H1 (cell line): Measurements from ENCODE around the gene ARHGAP8. TPM values are rescaled to one million over a fixed set of nuclear protein-coding genes. Genes with fewer than 3 reads are reported as not detected.
A peak's percentile ranks its signal among the peaks of the same experiment; 100 is the strongest.

ENCODE experiments used
- CTCF ChIA-PET: fragments of 300-600 bp; sonication (Branson Sonifier 250); formaldehyde crosslinking; loops from one replicate; lab custom pipeline; 2021; ENCODE audit not compliant: partially characterized antibody; lab: Charles Lee
- POLR2A ChIA-PET: fragments of 300-600 bp; sonication (Branson Sonifier 250); formaldehyde crosslinking; loops from one replicate; lab custom pipeline; 2021; ENCODE audit warnings: inconsistent platforms; ENCODE audit not compliant: partially characterized antibody; lab: Charles Lee
- DNase-seq, 2 experiments: peaks; one replicate each; pipeline versions ENCODE4 v3.0.0 to v3.0.0-alpha.2; 2010 to 2022; ENCODE audit warnings: low spot score in 2 of 2, low read depth in 1 of 2, mixed read lengths in 1 of 2
- FAIRE-seq: peaks from 2 replicates; lab custom pipeline; 2011; peaks lifted over from hg19 to GRCh38; lab: Jason Lieb, UNC
- H2AFZ ChIP-seq: 2 replicates; pipeline ENCODE4 v1.8.1; 2012; ENCODE audit warnings: low read length, inconsistent platforms
- H2AK5ac ChIP-seq: 2 replicates; pipeline ENCODE4 v1.6.1; 2013; ENCODE audit warnings: low read depth, low read length
- H2BK120ac ChIP-seq: replicated peaks from 2 replicates; pipeline ENCODE3; 2013; ENCODE audit warnings: low read depth, low read length, inconsistent platforms
- H2BK12ac ChIP-seq: 2 replicates; pipeline ENCODE4 v1.6.1; 2013; ENCODE audit warnings: low read depth, low read length
- H2BK15ac ChIP-seq: 2 replicates; pipeline ENCODE4 v1.6.1; 2013; ENCODE audit warnings: low read length
- H2BK20ac ChIP-seq: 2 replicates; pipeline ENCODE4 v1.6.1; 2013; ENCODE audit warnings: low read length
- H2BK5ac ChIP-seq: 2 replicates; pipeline ENCODE4 v1.6.1; 2013; ENCODE audit warnings: low read depth, low read length
- H3K14ac ChIP-seq: 2 replicates; pipeline ENCODE4 v1.6.1; 2013; ENCODE audit warnings: inconsistent platforms; ENCODE audit not compliant: insufficient read length
- H3K18ac ChIP-seq: 2 replicates; pipeline ENCODE4 v1.6.1; 2013; ENCODE audit warnings: low read length; ENCODE audit errors: extremely low read depth
- H3K23ac ChIP-seq: 2 replicates; pipeline ENCODE4 v1.6.1; 2013; ENCODE audit warnings: inconsistent platforms; ENCODE audit not compliant: insufficient read length
- H3K23me2 ChIP-seq: 2 replicates; pipeline ENCODE4 v1.6.1; 2013; ENCODE audit warnings: low read depth, low read length
- H3K27ac ChIP-seq: 2 replicates; pipeline ENCODE4 v1.6.1; 2011; ENCODE audit warnings: low read depth, low read length, inconsistent platforms
- H3K27me3 ChIP-seq, 4 experiments: replicated peaks in 1 of 4; 1 replicate in 1 of 4; 2 replicates in 3 of 4; pipeline versions ENCODE4 v1.6.1 to v1.8.1; 2011 to 2013; ENCODE audit warnings: low read length in 3 of 4, mild to moderate bottlenecking in 3 of 4, inconsistent platforms in 2 of 4, mixed read lengths in 2 of 4, moderate library complexity in 1 of 4; ENCODE audit not compliant: control insufficient read depth in 3 of 4, insufficient read depth in 3 of 4; ENCODE audit errors: extremely low read depth in 1 of 4
- H3K36me3 ChIP-seq, 4 experiments: 2 replicates each; pipeline versions ENCODE4 v1.6.1 to v1.8.1; 2011 to 2013; ENCODE audit warnings: mild to moderate bottlenecking in 4 of 4, low read length in 3 of 4, moderate library complexity in 2 of 4, control low read depth in 1 of 4, inconsistent platforms in 1 of 4; ENCODE audit not compliant: insufficient read depth in 4 of 4, control insufficient read depth in 2 of 4
- H3K4ac ChIP-seq: replicated peaks from 2 replicates; pipeline ENCODE3; 2013; ENCODE audit warnings: low read length, low read depth, mixed read lengths, inconsistent platforms; ENCODE audit not compliant: insufficient read length
- H3K4me1 ChIP-seq, 4 experiments: replicated peaks in 1 of 4; 1 replicate in 1 of 4; 2 replicates in 3 of 4; pipeline versions ENCODE4 v1.6.1 to v1.8.1; 2011 to 2013; ENCODE audit warnings: low read length in 3 of 4, inconsistent platforms in 2 of 4, mixed read lengths in 1 of 4; ENCODE audit not compliant: insufficient read depth in 4 of 4, control insufficient read depth in 3 of 4
- H3K4me2 ChIP-seq, 2 experiments: 2 replicates each; pipeline versions ENCODE4 v1.6.1 to v1.8.1; 2011 to 2013; ENCODE audit warnings: low read depth in 2 of 2, low read length in 2 of 2, control low read depth in 1 of 2, inconsistent platforms in 1 of 2, mild to moderate bottlenecking in 1 of 2; ENCODE audit not compliant: insufficient read depth in 1 of 2
- H3K4me3 ChIP-seq, 4 experiments: fragments of 200-600, 300-600 bp in 1 of 4; sonication (generic), shearing (Covaris generic), sonication (Bioruptor Twin) in 1 of 4; 2 replicates each; pipeline versions ENCODE4 v1.5.1 to v1.8.1; 2011 to 2016; ENCODE audit warnings: low read length in 4 of 4, low read depth in 3 of 4, control low read depth in 2 of 4, inconsistent platforms in 2 of 4, mild to moderate bottlenecking in 2 of 4, mixed read lengths in 1 of 4, moderate library complexity in 1 of 4; ENCODE audit not compliant: insufficient read depth in 2 of 4; ENCODE audit errors: extremely low read depth in 1 of 4
- H3K56ac ChIP-seq: replicated peaks from 2 replicates; pipeline ENCODE3; 2013; ENCODE audit warnings: low read depth, mild to moderate bottlenecking, mixed read lengths, low read length, inconsistent platforms; ENCODE audit not compliant: insufficient read length
- H3K79me1 ChIP-seq: 2 replicates; pipeline ENCODE4 v1.6.1; 2013; ENCODE audit warnings: low read depth, low read length, control low read depth
- H3K79me2 ChIP-seq, 2 experiments: 2 replicates each; pipeline versions ENCODE4 v1.6.1 to v1.8.1; 2012 to 2013; ENCODE audit warnings: low read length in 2 of 2, mild to moderate bottlenecking in 2 of 2, inconsistent platforms in 1 of 2; ENCODE audit not compliant: insufficient read depth in 2 of 2, control insufficient read depth in 1 of 2
- H3K9ac ChIP-seq, 4 experiments: replicated peaks in 1 of 4; 1 replicate in 1 of 4; 2 replicates in 3 of 4; pipeline versions ENCODE4 v1.6.1 to v1.8.1; 2011 to 2013; ENCODE audit warnings: low read depth in 3 of 4, low read length in 3 of 4, control low read depth in 2 of 4, mild to moderate bottlenecking in 2 of 4, moderate library complexity in 2 of 4, inconsistent platforms in 1 of 4; ENCODE audit errors: extremely low read depth in 1 of 4
- H3K9me3 ChIP-seq, 2 experiments: 2 replicates each; pipeline versions ENCODE4 v1.6.1 to v1.8.1; 2012 to 2013; ENCODE audit warnings: mild to moderate bottlenecking in 2 of 2, moderate library complexity in 2 of 2, control low read depth in 1 of 2, inconsistent platforms in 1 of 2, low read depth in 1 of 2, low read length in 1 of 2, mixed read lengths in 1 of 2; ENCODE audit not compliant: insufficient read depth in 2 of 2
- H4K20me1 ChIP-seq, 2 experiments: replicated peaks in 1 of 2; 2 replicates each; pipeline versions ENCODE3 to v1.8.1; 2011 to 2013; ENCODE audit warnings: inconsistent platforms in 2 of 2, low read length in 2 of 2, mild to moderate bottlenecking in 1 of 2; ENCODE audit not compliant: insufficient read depth in 2 of 2, control insufficient read depth in 1 of 2
- H4K5ac ChIP-seq: 2 replicates; pipeline ENCODE4 v1.6.1; 2013; ENCODE audit warnings: low read length, low read depth, mixed read lengths, inconsistent platforms; ENCODE audit not compliant: insufficient read length
- H4K8ac ChIP-seq: 2 replicates; pipeline ENCODE4 v1.8.0; 2013; ENCODE audit warnings: mild to moderate bottlenecking, moderate library complexity, low read length, inconsistent platforms; ENCODE audit not compliant: insufficient read depth; ENCODE audit errors: extremely low read depth
- H4K91ac ChIP-seq: replicated peaks from 2 replicates; pipeline ENCODE3; 2013; ENCODE audit warnings: low read length, mixed read lengths, inconsistent platforms; ENCODE audit not compliant: insufficient read length
- KDM1A ChIP-seq: fragments of 200-600, 300-600 bp; sonication (generic); IDR thresholded peaks from 2 replicates; pipeline ENCODE4 v1.7.1; 2016; ENCODE audit warnings: mild to moderate bottlenecking, low read length, borderline replicate concordance
- SRF ChIP-seq: IDR thresholded peaks from 2 replicates; pipeline ENCODE4 v1.6.1; 2011; ENCODE audit warnings: mild to moderate bottlenecking, low read depth, low read length, moderate library complexity
- WGBS, 2 experiments: shearing (Covaris generic) in 1 of 2; methylation state at CpG; one replicate each; pipeline versions ENCODE4 v1.1.6 to v1.1.7; 2013 to 2015; ENCODE audit warnings: low lambda C conversion rate in 2 of 2, mixed read lengths in 2 of 2, inconsistent platforms in 1 of 2, low coverage in 1 of 2, missing lambda C conversion rate in 1 of 2; ENCODE audit not compliant: insufficient replicate concordance in 2 of 2, insufficient coverage in 1 of 2, insufficient read length in 1 of 2; ENCODE audit errors: extremely low coverage in 1 of 2, missing lambda C conversion rate in 1 of 2; 5-methylcytosine and 5-hydroxymethylcytosine counted together
- polyA plus RNA-seq, 7 experiments: library from polyadenylated mRNA; depleted of rRNA in 3 of 7; stranded (reverse) in 5 of 7; unstranded in 2 of 7; fragments of >200 nt in 5 of 7; fragments of 200-250 nt in 2 of 7; gene quantifications; 1 replicate in 5 of 7; 2 replicates in 1 of 7; 4 replicates in 1 of 7; pipeline versions ENCODE4 v1.2.1 to v1.2.3, GENCODE V29; 2011 to 2013; ENCODE audit warnings: missing spikeins in 2 of 7, mixed read lengths in 2 of 7
- total RNA-seq: library from RNA; stranded (reverse); fragmentation: NEBNext Ultra II Directional; extraction: Animal tissue kit (Norgen Biotek cat#: 25700); gene quantifications from 2 replicates; pipeline ENCODE4 v1.2.1, GENCODE V29; 2021

The ARHGAP8 gene
- total and polyA plus RNA-seq, 2 of the 8 experiments (the other 6 are each of a cell fraction or from before 2014, with no cell fraction given), result 35.6 to 47.7 TPM

DNA sequence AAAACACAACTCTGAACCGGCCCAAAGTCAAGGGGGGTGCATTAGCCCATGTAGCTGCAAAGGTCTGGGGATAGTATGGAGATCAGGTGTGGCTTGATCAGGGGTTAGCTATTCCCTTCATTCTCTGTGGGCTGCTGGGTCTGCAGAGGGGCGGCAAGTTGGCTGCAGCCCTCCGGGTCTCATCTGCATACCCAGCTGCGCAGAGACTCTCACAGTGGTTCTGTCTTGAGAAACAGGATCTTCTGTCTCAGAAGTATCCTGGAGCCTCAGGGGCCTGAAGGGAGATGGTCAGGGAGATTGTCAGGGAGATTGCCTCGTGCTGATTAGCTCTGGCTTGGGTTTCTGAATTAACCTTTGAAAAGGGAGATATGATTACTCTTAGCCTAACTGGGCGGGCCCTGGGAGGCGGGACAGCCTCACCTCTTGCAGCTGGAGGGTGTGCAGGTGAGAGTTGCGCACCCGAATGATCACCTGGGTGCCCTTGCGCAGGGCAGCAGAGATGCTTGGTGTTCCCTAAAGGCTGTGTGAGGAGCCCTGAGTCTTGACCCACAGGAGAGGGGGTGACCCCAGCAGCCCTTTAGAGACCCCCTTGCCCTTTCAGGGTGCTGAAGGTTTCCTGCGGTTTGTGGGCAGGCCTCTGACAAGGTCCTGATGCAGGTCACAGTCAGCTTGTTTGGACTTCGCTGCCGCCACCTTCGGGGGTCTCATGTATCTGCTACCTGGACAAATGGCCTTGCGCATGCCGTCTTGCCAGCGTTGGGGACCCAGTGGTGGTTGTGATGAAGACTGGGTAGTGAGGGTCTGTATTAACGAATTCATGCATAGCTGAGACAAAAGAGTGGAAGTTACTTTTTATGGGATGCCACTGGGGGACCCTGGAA is 7.3 kb downstream of the ARHGAP8 start:
- peaks cover 2% of the 10 kb centered on the region; the same call in 1 of the 2 replicates for H3K23me2 ChIP-seq
- no peaks in the 10 kb centered on the region for H3K9me3 ChIP-seq
- H3K14ac ChIP-seq, result no peak overlapping the region
- H3K79me1 ChIP-seq, result peaks cover 3% of the 10 kb centered on the region; the same call in 1 of the 2 replicates
- no peak overlapping the region for H3K27ac ChIP-seq
- no peak for FAIRE-seq
- no peak overlapping the region for H2BK15ac ChIP-seq
- H3K18ac ChIP-seq, result no peak overlapping the region
- H3K27me3 ChIP-seq, result no peaks in the 10 kb centered on the region; a peak in 2 of 7 replicates
- no peak overlapping the region for H3K4me2 ChIP-seq
- H4K20me1 ChIP-seq, result peaks cover 6 to 15% of the 10 kb centered on the region in 2 experiments
- no peak overlapping the region for H2BK120ac ChIP-seq
- no peak overlapping the region for H2AK5ac ChIP-seq
- ChIA-PET POLR2A (interaction anchor here (0.8 to 1.3 kb wide), 2 partner anchors 37 to 40 kb away, joined by 3 read pairs; no protein-coding TSS in a partner anchor), CTCF (interaction anchor here (1.9 to 2.2 kb wide), 2 partner anchors 24 to 75 kb away, joined by 5 to 7 read pairs; no protein-coding TSS in a partner anchor)
- H3K23ac ChIP-seq, result no peak overlapping the region
- no peak overlapping the region for H4K8ac ChIP-seq
- no peak overlapping the region for H2BK20ac ChIP-seq
- peaks cover 0 to 65% of the 10 kb centered on the region in 2 experiments; a peak in 2 of 4 replicates for H3K79me2 ChIP-seq
- TF ChIP-seq SRF (no peak), KDM1A (peak; percentile 51; the same call in 1 of the 2 replicates)
- no peak overlapping the region for H2AFZ ChIP-seq
- H3K4me3 ChIP-seq, result no peak overlapping the region
- peaks cover 4 to 19% (median 12%) of the 10 kb centered on the region in 4 experiments for H3K4me1 ChIP-seq
- no peak overlapping the region for H3K56ac ChIP-seq
- no peak overlapping the region for H4K5ac ChIP-seq
- H2BK5ac ChIP-seq, result no peak overlapping the region
- H3K36me3 ChIP-seq, result no peaks in the 10 kb centered on the region
- H2BK12ac ChIP-seq, result no peak overlapping the region
- no peak overlapping the region for H4K91ac ChIP-seq
- 90% methylated on average over 18 of the region's 18 CpGs; no CpG with 5 or more reads in 1 of the 2 experiments for WGBS, 2 experiments
- no peak overlapping the region for H3K9ac ChIP-seq
- no peak overlapping the region for H3K4ac ChIP-seq
- DNase-seq, result no peak
